ENCODE results near the gene HES1.
"Not testable (repeated sequence)": the region's sequence is repeated elsewhere in the genome, so short reads cannot be mapped to it uniquely, and the experiment has no call there.

DNA sequence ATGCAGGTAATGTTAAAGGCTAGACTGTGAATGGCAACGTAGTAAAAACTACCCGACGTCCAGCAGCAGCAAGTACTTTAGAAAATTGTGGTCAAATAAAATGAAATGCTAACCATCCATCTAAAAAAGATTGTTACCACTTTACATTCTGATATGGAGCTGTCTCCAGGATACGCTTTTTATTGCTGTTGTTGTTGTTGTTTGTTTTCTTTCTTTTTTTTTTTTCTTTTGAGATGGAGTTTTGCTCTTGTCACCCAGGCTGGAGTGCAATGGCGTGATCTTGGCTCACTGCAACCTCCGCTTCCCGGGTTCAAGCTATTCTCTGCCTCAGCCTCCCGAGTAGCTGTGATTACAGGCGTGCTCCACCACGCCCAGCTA, 45.8 kb upstream of the HES1 start:
- TF ChIP-seq, protein P1, sequence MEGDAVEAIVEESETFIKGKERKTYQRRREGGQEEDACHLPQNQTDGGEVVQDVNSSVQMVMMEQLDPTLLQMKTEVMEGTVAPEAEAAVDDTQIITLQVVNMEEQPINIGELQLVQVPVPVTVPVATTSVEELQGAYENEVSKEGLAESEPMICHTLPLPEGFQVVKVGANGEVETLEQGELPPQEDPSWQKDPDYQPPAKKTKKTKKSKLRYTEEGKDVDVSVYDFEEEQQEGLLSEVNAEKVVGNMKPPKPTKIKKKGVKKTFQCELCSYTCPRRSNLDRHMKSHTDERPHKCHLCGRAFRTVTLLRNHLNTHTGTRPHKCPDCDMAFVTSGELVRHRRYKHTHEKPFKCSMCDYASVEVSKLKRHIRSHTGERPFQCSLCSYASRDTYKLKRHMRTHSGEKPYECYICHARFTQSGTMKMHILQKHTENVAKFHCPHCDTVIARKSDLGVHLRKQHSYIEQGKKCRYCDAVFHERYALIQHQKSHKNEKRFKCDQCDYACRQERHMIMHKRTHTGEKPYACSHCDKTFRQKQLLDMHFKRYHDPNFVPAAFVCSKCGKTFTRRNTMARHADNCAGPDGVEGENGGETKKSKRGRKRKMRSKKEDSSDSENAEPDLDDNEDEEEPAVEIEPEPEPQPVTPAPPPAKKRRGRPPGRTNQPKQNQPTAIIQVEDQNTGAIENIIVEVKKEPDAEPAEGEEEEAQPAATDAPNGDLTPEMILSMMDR (IDR thresholded peaks at IDR 0.05) = not testable (repeated sequence)
- not testable (repeated sequence) for TF ChIP-seq POLR2AphosphoS5, POLR2A, EP300 (IDR thresholded peaks at IDR 0.05)
